Upper lobe of left lung (tissue), 4 donors: ENCODE results near the gene FBXO27.

Experiments used
- CTCF ChIP-seq, 6 experiments: fragments of 450-650 bp in 4 of 6; fragments of 200-600 bp in 2 of 6; sonication (generic) in 2 of 6; IDR thresholded peaks; one replicate each; pipeline ENCODE4 v1.5.1; 2016 to 2019; ENCODE audit warnings: antibody characterized with exemption in 6 of 6
- EP300 ChIP-seq, 4 donors: sonication (generic); formaldehyde crosslinking; IDR thresholded peaks; one replicate each; pipeline ENCODE4 v1.5.1; 2017; ENCODE audit warnings: antibody characterized with exemption in 4 of 4, control low read depth in 2 of 4
- POLR2A ChIP-seq, 4 donors: fragments of 450-650 bp; IDR thresholded peaks; one replicate each; pipeline ENCODE4 v1.5.1; 2016 to 2017; ENCODE audit warnings: antibody characterized with exemption in 4 of 4, mild to moderate bottlenecking in 2 of 4

DNA sequence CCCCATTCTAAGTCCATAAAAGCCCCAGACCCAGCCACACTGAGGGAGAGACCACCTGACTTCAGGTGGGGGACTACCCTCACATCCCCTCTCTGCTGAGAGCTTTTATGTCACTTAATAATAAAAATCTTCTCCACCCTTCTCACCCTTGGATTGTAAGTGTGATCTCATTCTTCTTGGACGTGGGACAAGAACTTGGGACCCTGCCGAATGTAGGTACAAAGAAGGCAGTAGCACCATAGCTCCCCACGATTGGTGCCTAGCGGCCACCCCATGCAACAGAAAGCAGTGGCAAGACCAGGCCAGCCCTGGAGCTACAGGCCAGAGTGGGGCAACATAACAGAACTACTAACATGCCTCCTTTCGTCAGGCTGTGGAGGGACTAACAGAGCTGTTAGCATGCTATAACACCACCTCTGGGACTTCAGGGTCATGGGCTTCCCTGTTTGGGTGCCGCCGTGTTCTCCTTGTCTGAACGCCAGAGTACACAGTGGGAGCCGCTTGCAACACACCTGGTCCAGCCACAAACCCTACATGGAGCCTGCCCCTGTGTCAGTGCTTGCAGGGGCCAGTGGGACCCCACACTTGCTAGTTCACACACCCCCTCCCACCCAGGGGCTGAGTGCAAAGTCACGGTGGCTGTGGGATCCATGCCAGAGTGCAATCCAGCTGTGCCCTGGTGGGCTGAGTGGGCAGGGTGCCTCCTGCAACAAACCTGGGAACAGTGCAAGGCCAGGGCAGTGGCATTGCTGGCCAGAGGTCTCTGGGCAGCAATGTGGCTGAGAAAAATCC is 51.6 kb downstream of the FBXO27 start:
- TF ChIP-seq POLR2A (IDR thresholded peaks at IDR 0.05) (no peak), CTCF (IDR thresholded peaks at IDR 0.05) (no peak), EP300 (IDR thresholded peaks at IDR 0.05) (no peak)
